IMR-90 (cell line): ENCODE measurements around the gene ISM2. TPM values are rescaled to one million over a fixed set of nuclear protein-coding genes. Genes with fewer than 3 reads are reported as not detected.

Experiments used
- ATAC-seq: fragments of 200-7000 bp; cut with Tn5 transposase; 2 replicates; pipeline ENCODE4 v1.9.1; 2020; ENCODE audit warnings: low read depth, mild to moderate bottlenecking, moderate library complexity
- BruUV-seq: library from RNA; stranded (reverse); fragments of 400-500 nt; replicated peaks from 2 replicates; lab custom pipeline; 2021; lab: Mats Ljungman, UMichigan
- CTCF ChIA-PET: fragments of 300-600 bp; formaldehyde crosslinking; extraction: SDS; loops from one replicate; lab custom pipeline; 2021; ENCODE audit warnings: antibody characterized with exemption; lab: Yijun Ruan, JAX
- POLR2A ChIA-PET: fragments of 300-600 bp; sonication (Branson Sonifier 250); formaldehyde crosslinking; loops from one replicate; lab custom pipeline; 2022; ENCODE audit warnings: antibody characterized with exemption; ENCODE audit not compliant: unreplicated experiment; lab: Charles Lee
- DNase-seq: peaks from one replicate; pipeline ENCODE4 v3.0.0; 2013
- H2AFZ ChIP-seq: replicated peaks from 2 replicates; pipeline ENCODE3; 2013; ENCODE audit warnings: low read length, mild to moderate bottlenecking; ENCODE audit not compliant: poor library complexity
- H2AK5ac ChIP-seq: 2 replicates; pipeline ENCODE4 v1.6.1; 2013; ENCODE audit warnings: low read depth, low read length, inconsistent platforms
- H2AK9ac ChIP-seq: replicated peaks from 2 replicates; pipeline ENCODE3; 2013; ENCODE audit warnings: mild to moderate bottlenecking, low read depth, low read length, moderate library complexity; ENCODE audit not compliant: poor library complexity
- H2BK120ac ChIP-seq: 2 replicates; pipeline ENCODE4 v1.6.1; 2013; ENCODE audit warnings: low read depth, low read length, inconsistent platforms
- H2BK15ac ChIP-seq: 3 replicates; pipeline ENCODE4 v1.6.1; 2013; ENCODE audit warnings: low read depth, low read length, inconsistent platforms
- H2BK20ac ChIP-seq: 2 replicates; pipeline ENCODE4 v1.6.1; 2013; ENCODE audit warnings: low read depth, mild to moderate bottlenecking, inconsistent platforms, low read length, moderate library complexity
- H2BK5ac ChIP-seq: 2 replicates; pipeline ENCODE4 v1.6.1; 2013; ENCODE audit warnings: mild to moderate bottlenecking, low read depth, low read length, inconsistent platforms; ENCODE audit not compliant: poor library complexity, severe bottlenecking
- H3K14ac ChIP-seq: replicated peaks from 2 replicates; pipeline ENCODE4 v1.6.1; 2013; ENCODE audit warnings: low read depth, low read length, inconsistent platforms
- H3K18ac ChIP-seq: 2 replicates; pipeline ENCODE4 v1.6.1; 2013; ENCODE audit warnings: low read depth, low read length, control low read depth
- H3K23ac ChIP-seq: 2 replicates; pipeline ENCODE4 v1.6.1; 2013; ENCODE audit warnings: low read depth, low read length, inconsistent platforms
- H3K27ac ChIP-seq: 2 replicates; pipeline ENCODE4 v1.5.1; 2013; ENCODE audit warnings: mild to moderate bottlenecking, control low read depth, low read length; ENCODE audit not compliant: insufficient read depth
- H3K27me3 ChIP-seq: 2 replicates; pipeline ENCODE4 v1.6.1; 2013; ENCODE audit warnings: low read length; ENCODE audit not compliant: control insufficient read depth, insufficient read depth
- H3K36me3 ChIP-seq: 2 replicates; pipeline ENCODE4 v1.6.1; 2013; ENCODE audit warnings: low read length, mixed read lengths; ENCODE audit not compliant: control insufficient read depth, insufficient read depth
- H3K4ac ChIP-seq: 2 replicates; pipeline ENCODE4 v1.6.1; 2013; ENCODE audit warnings: low read depth, low read length, inconsistent platforms
- H3K4me1 ChIP-seq: 2 replicates; pipeline ENCODE4 v1.6.1; 2013; ENCODE audit warnings: low read length, mixed read lengths; ENCODE audit not compliant: control insufficient read depth, insufficient read depth
- H3K4me2 ChIP-seq: 2 replicates; pipeline ENCODE4 v1.6.1; 2013; ENCODE audit warnings: low read depth, mild to moderate bottlenecking, control low read depth, low read length, moderate library complexity
- H3K4me3 ChIP-seq: 2 replicates; pipeline ENCODE4 v1.5.1; 2013; ENCODE audit warnings: low read depth, mild to moderate bottlenecking, control low read depth, low read length, moderate library complexity; ENCODE audit not compliant: insufficient read depth
- H3K56ac ChIP-seq: 2 replicates; pipeline ENCODE4 v1.6.1; 2013; ENCODE audit warnings: low read length, inconsistent platforms; ENCODE audit not compliant: insufficient read depth; ENCODE audit errors: extremely low read depth
- H3K79me1 ChIP-seq, 2 experiments: 2 replicates each; pipeline ENCODE4 v1.6.1; 2013; ENCODE audit warnings: low read length in 2 of 2, inconsistent platforms in 1 of 2, low read depth in 1 of 2
- H3K9ac ChIP-seq: 2 replicates; pipeline ENCODE4 v1.6.1; 2013; ENCODE audit warnings: low read depth, low read length, control low read depth
- H3K9me1 ChIP-seq: 2 replicates; pipeline ENCODE4 v1.6.1; 2013; ENCODE audit warnings: low read length, inconsistent platforms; ENCODE audit not compliant: insufficient read depth
- H3K9me3 ChIP-seq: 2 replicates; pipeline ENCODE4 v1.6.1; 2013; ENCODE audit warnings: low read length; ENCODE audit not compliant: control insufficient read depth, insufficient read depth
- H4K20me1 ChIP-seq: 2 replicates; pipeline ENCODE4 v1.6.1; 2013; ENCODE audit warnings: low read length, inconsistent platforms; ENCODE audit not compliant: insufficient read depth
- H4K5ac ChIP-seq: 2 replicates; pipeline ENCODE4 v1.6.1; 2013; ENCODE audit warnings: mild to moderate bottlenecking, low read depth, low read length, control low read depth
- H4K8ac ChIP-seq, 2 experiments: 2 replicates each; pipeline ENCODE4 v1.6.1; 2013; ENCODE audit warnings: low read depth in 2 of 2, low read length in 2 of 2, control low read depth in 1 of 2, inconsistent platforms in 1 of 2
- H4K91ac ChIP-seq: 2 replicates; pipeline ENCODE4 v1.6.1; 2013; ENCODE audit warnings: low read depth, low read length, inconsistent platforms; ENCODE audit not compliant: insufficient read depth
- MAFK ChIP-seq: IDR thresholded peaks from 2 replicates; pipeline ENCODE4 v1.6.1; 2012; ENCODE audit warnings: low read depth, low read length, improper control_type of control experiment
- MXI1 ChIP-seq: IDR thresholded peaks from 2 replicates; pipeline ENCODE4 v1.6.1; 2012; ENCODE audit warnings: low read depth, mild to moderate bottlenecking, low read length, moderate library complexity, borderline replicate concordance
- WGBS, 2 experiments: methylation state at CpG; one replicate each; pipeline versions ENCODE4 v1.1.5 to v1.1.7; 2013; ENCODE audit warnings: missing lambda C conversion rate in 2 of 2; ENCODE audit not compliant: insufficient read length in 1 of 2; ENCODE audit errors: extremely low coverage in 2 of 2; 5-methylcytosine and 5-hydroxymethylcytosine counted together
- dilution Hi-C: fragments of 300-500 bp; cut with HindIII; formaldehyde crosslinking; loops from one replicate; pipeline ENCODE4 v1.14.3; 2018; ENCODE audit warnings: low sequenced_read_pairs; ENCODE audit not compliant: unreplicated experiment
- in situ Hi-C: fragments of 300-500 bp; cut with MboI; formaldehyde crosslinking; loops from 3 replicates; pipeline ENCODE4 v1.14.3; 2019; ENCODE audit warnings: low sequenced_read_pairs, inconsistent platforms, mixed read lengths
- intact Hi-C: fragments of 100-400 bp; cut with micrococcal nuclease; formaldehyde crosslinking; loops from 2 replicates; pipeline ENCODE4 v1.10.0; 2022
- polyA plus RNA-seq, 3 experiments: library from polyadenylated mRNA; depleted of rRNA; stranded (reverse); fragments of >200 nt; gene quantifications; 2 replicates each; pipeline ENCODE4 v1.2.3, GENCODE V29; 2012; ENCODE audit warnings: low replicate concordance in 1 of 3
- total RNA-seq: library from RNA; depleted of rRNA; stranded (reverse); fragments of >200 nt; gene quantifications from 2 replicates; pipeline ENCODE4 v1.2.3, GENCODE V29; 2012

Gene ISM2
- total and polyA plus RNA-seq, 2 of the 4 experiments (the other 2 are of a cell fraction) = under 0.01 to 0.12 TPM

DNA sequence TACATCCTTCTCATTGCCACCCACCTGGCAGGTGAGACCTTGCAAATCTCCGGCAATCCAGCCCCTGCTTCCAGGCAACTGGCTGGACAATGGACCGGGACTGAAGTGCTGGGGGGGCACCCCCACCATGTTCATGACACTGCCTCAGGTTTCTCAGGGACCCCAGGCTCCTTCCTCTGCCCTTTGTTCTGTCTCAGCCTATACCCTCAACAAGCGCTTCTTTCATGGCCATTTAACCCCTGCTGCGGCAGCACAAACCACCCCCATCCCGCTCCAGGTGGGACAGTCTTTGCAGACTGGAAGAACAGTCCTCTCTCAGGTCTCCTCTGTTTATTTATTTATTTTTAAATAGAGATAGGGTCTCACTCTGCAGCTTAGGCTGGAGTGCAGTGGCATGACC, 7.6 kb downstream of the ISM2 start:
- Histone ChIP-seq H3K4me2 (no peak overlapping the region), H3K27ac (no peak overlapping the region), H3K9me1 (0 out of 2 replicates have a peak, but pooled peaks cover 3% of the 10 kb centered on the region), H4K8ac (no peak overlapping the region), H2AK9ac (no peak overlapping the region), H3K4me1 (no peaks in the 10 kb centered on the region), H2BK20ac (no peak overlapping the region), H3K56ac (no peak overlapping the region), H2AK5ac (no peak overlapping the region), H3K18ac (no peak overlapping the region), H4K91ac (no peak overlapping the region), H2BK15ac (no peak overlapping the region), H4K20me1 (no peaks in the 10 kb centered on the region), H3K79me1 (no peaks in the 10 kb centered on the region), H3K9ac (no peak overlapping the region), H2BK120ac (no peak overlapping the region), H3K4me3 (no peak overlapping the region), H3K23ac (no peak overlapping the region), H3K14ac (no peak overlapping the region), H4K5ac (no peak overlapping the region), H3K27me3 (peaks cover 3% of the 10 kb centered on the region; the same call in 1 of the 2 replicates), H3K9me3 (no peaks in the 10 kb centered on the region), H3K4ac (no peak overlapping the region), H2BK5ac (no peak overlapping the region), H2AFZ (no peak overlapping the region), H3K36me3 (no peaks in the 10 kb centered on the region)
- dilution Hi-C loops (no loop called here), in situ Hi-C loops (no loop called here), intact Hi-C loops (no loop called here)
- no peak for ATAC-seq
- ChIA-PET CTCF (interaction anchor here (0.8 kb wide), 1 partner anchor 7 kb away, joined by 3 read pairs; the partner anchor contains the start of gene ISM2), POLR2A (no interaction called here)
- no TSS peak for BruUV-seq
- whole genome bisulfite sequencing, 2 experiments = 83% methylated on average over 2 of the region's 5 CpGs; no CpG with 5 or more reads in 1 of the 2 experiments
- no peak for DNase-seq
- TF ChIP-seq MAFK = no peak
- no peak for TF ChIP-seq MXI1
